ENCODE data around the gene MYZAP.

The MYZAP gene

GRCh38 chr15:57563416-57563815, 28.3 kb upstream of the MYZAP start:
- no peaks in the 10 kb centered on the region for H3K36me3 ChIP-seq (ENCODE audit: insufficient read depth, low read length)
- no peaks in the 10 kb centered on the region for H3K27me3 ChIP-seq (ENCODE audit: control insufficient read depth in 1 of 2, insufficient read depth in 2 of 2, low read length in 2 of 2)
- H3K9ac ChIP-seq (ENCODE audit: low read length) = no peak overlapping the region
- no peak overlapping the region for H3K27ac ChIP-seq (ENCODE audit: low read depth, low read length)
- peaks cover 8% of the 10 kb centered on the region for H3K4me1 ChIP-seq (ENCODE audit: insufficient read depth, low read length)
- no peaks in the 10 kb centered on the region for H3K9me3 ChIP-seq (ENCODE audit: low read length)
- no peak overlapping the region for H3K4me3 ChIP-seq (ENCODE audit: low read depth in 1 of 2, low read length in 2 of 2)

GRCh38 chr15:57565311-57565710, 26.4 kb upstream of the MYZAP start:
- no peak overlapping the region for H3K27ac ChIP-seq (ENCODE audit: low read depth, low read length)
- no peaks in the 10 kb centered on the region for H3K9me3 ChIP-seq (ENCODE audit: low read length)
- H3K36me3 ChIP-seq (ENCODE audit: insufficient read depth, low read length) = no peaks in the 10 kb centered on the region
- no peak overlapping the region for H3K9ac ChIP-seq (ENCODE audit: low read length)
- peaks cover 8% of the 10 kb centered on the region for H3K4me1 ChIP-seq (ENCODE audit: insufficient read depth, low read length)
- H3K4me3 ChIP-seq (ENCODE audit: low read depth in 1 of 2, low read length in 2 of 2) = no peak overlapping the region
- H3K27me3 ChIP-seq (ENCODE audit: control insufficient read depth in 1 of 2, insufficient read depth in 2 of 2, low read length in 2 of 2) = no peaks in the 10 kb centered on the region

GRCh38 chr15:57566834-57567233, 24.9 kb upstream of the MYZAP start:
- Histone ChIP-seq H3K9me3 (ENCODE audit: low read length) (no peaks in the 10 kb centered on the region), H3K36me3 (ENCODE audit: insufficient read depth, low read length) (no peaks in the 10 kb centered on the region), H3K27me3 (ENCODE audit: control insufficient read depth in 1 of 2, insufficient read depth in 2 of 2, low read length in 2 of 2) (no peaks in the 10 kb centered on the region), H3K4me3 (ENCODE audit: low read depth in 1 of 2, low read length in 2 of 2) (no peak overlapping the region), H3K4me1 (ENCODE audit: insufficient read depth, low read length) (peaks cover 5% of the 10 kb centered on the region), H3K27ac (ENCODE audit: low read depth, low read length) (no peak overlapping the region), H3K9ac (ENCODE audit: low read length) (no peak overlapping the region)

- no peaks in the 10 kb centered on the region for H3K36me3 ChIP-seq (ENCODE audit: insufficient read depth, low read length)
- no peak overlapping the region for H3K27ac ChIP-seq (ENCODE audit: low read depth, low read length)
- no peak overlapping the region for H3K4me3 ChIP-seq (ENCODE audit: low read depth in 1 of 2, low read length in 2 of 2)
- no peaks in the 10 kb centered on the region for H3K9me3 ChIP-seq (ENCODE audit: low read length)
- no peak overlapping the region for H3K9ac ChIP-seq (ENCODE audit: low read length)
- no peaks in the 10 kb centered on the region for H3K27me3 ChIP-seq (ENCODE audit: control insufficient read depth in 1 of 2, insufficient read depth in 2 of 2, low read length in 2 of 2)
- H3K4me1 ChIP-seq (ENCODE audit: insufficient read depth, low read length) = peaks cover 5% of the 10 kb centered on the region
Observed at GRCh38 chr15:57567891-57568290, 23.8 kb upstream of the MYZAP start.

- Histone ChIP-seq H3K9me3 (ENCODE audit: low read length) (no peaks in the 10 kb centered on the region), H3K4me3 (ENCODE audit: low read depth in 1 of 2, low read length in 2 of 2) (no peak overlapping the region), H3K27ac (ENCODE audit: low read depth, low read length) (no peak overlapping the region), H3K9ac (ENCODE audit: low read length) (no peak overlapping the region), H3K4me1 (ENCODE audit: insufficient read depth, low read length) (peaks cover 5% of the 10 kb centered on the region), H3K27me3 (ENCODE audit: control insufficient read depth in 1 of 2, insufficient read depth in 2 of 2, low read length in 2 of 2) (no peaks in the 10 kb centered on the region), H3K36me3 (ENCODE audit: insufficient read depth, low read length) (no peaks in the 10 kb centered on the region)
Observed at GRCh38 chr15:57568299-57568698, 23.4 kb upstream of the MYZAP start.

- no peaks in the 10 kb centered on the region for H3K36me3 ChIP-seq (ENCODE audit: insufficient read depth, low read length)
- no peak overlapping the region for H3K27ac ChIP-seq (ENCODE audit: low read depth, low read length)
- peaks cover 5% of the 10 kb centered on the region for H3K4me1 ChIP-seq (ENCODE audit: insufficient read depth, low read length)
- H3K9ac ChIP-seq (ENCODE audit: low read length) = no peak overlapping the region
- H3K4me3 ChIP-seq (ENCODE audit: low read depth in 1 of 2, low read length in 2 of 2) = no peak overlapping the region
- no peaks in the 10 kb centered on the region for H3K9me3 ChIP-seq (ENCODE audit: low read length)
- no peaks in the 10 kb centered on the region for H3K27me3 ChIP-seq (ENCODE audit: control insufficient read depth in 1 of 2, insufficient read depth in 2 of 2, low read length in 2 of 2)
Observed at GRCh38 chr15:57570340-57570739, 21.4 kb upstream of the MYZAP start.

- peaks cover 5% of the 10 kb centered on the region for H3K4me1 ChIP-seq (ENCODE audit: insufficient read depth, low read length)
- no peaks in the 10 kb centered on the region for H3K27me3 ChIP-seq (ENCODE audit: control insufficient read depth in 1 of 2, insufficient read depth in 2 of 2, low read length in 2 of 2)
- H3K27ac ChIP-seq (ENCODE audit: low read depth, low read length) = no peak overlapping the region
- no peak overlapping the region for H3K9ac ChIP-seq (ENCODE audit: low read length)
- H3K4me3 ChIP-seq (ENCODE audit: low read depth in 1 of 2, low read length in 2 of 2) = no peak overlapping the region
- H3K9me3 ChIP-seq (ENCODE audit: low read length) = no peaks in the 10 kb centered on the region
- no peaks in the 10 kb centered on the region for H3K36me3 ChIP-seq (ENCODE audit: insufficient read depth, low read length)
Observed at GRCh38 chr15:57570994-57571393, 20.7 kb upstream of the MYZAP start.

- H3K36me3 ChIP-seq (ENCODE audit: insufficient read depth, low read length) = no peaks in the 10 kb centered on the region
- no peaks in the 10 kb centered on the region for H3K27me3 ChIP-seq (ENCODE audit: control insufficient read depth in 1 of 2, insufficient read depth in 2 of 2, low read length in 2 of 2)
- no peaks in the 10 kb centered on the region for H3K9me3 ChIP-seq (ENCODE audit: low read length)
- H3K4me3 ChIP-seq (ENCODE audit: low read depth in 1 of 2, low read length in 2 of 2) = no peak overlapping the region
- H3K4me1 ChIP-seq (ENCODE audit: insufficient read depth, low read length) = peaks cover 5% of the 10 kb centered on the region
- H3K27ac ChIP-seq (ENCODE audit: low read depth, low read length) = no peak overlapping the region
- H3K9ac ChIP-seq (ENCODE audit: low read length) = no peak overlapping the region
Observed at GRCh38 chr15:57571725-57572124, 20.0 kb upstream of the MYZAP start.

GRCh38 chr15:57572468-57572867, 19.2 kb upstream of the MYZAP start:
- no peaks in the 10 kb centered on the region for H3K27me3 ChIP-seq (ENCODE audit: control insufficient read depth in 1 of 2, insufficient read depth in 2 of 2, low read length in 2 of 2)
- no peak overlapping the region for H3K27ac ChIP-seq (ENCODE audit: low read depth, low read length)
- H3K9ac ChIP-seq (ENCODE audit: low read length) = no peak overlapping the region
- H3K9me3 ChIP-seq (ENCODE audit: low read length) = no peaks in the 10 kb centered on the region
- no peak overlapping the region for H3K4me3 ChIP-seq (ENCODE audit: low read depth in 1 of 2, low read length in 2 of 2)
- H3K36me3 ChIP-seq (ENCODE audit: insufficient read depth, low read length) = no peaks in the 10 kb centered on the region
- no peaks in the 10 kb centered on the region for H3K4me1 ChIP-seq (ENCODE audit: insufficient read depth, low read length)

GRCh38 chr15:57573151-57573550, 18.6 kb upstream of the MYZAP start:
- Histone ChIP-seq H3K9ac (ENCODE audit: low read length) (no peak overlapping the region), H3K36me3 (ENCODE audit: insufficient read depth, low read length) (no peaks in the 10 kb centered on the region), H3K27ac (ENCODE audit: low read depth, low read length) (no peak overlapping the region), H3K9me3 (ENCODE audit: low read length) (no peaks in the 10 kb centered on the region), H3K4me1 (ENCODE audit: insufficient read depth, low read length) (no peaks in the 10 kb centered on the region), H3K4me3 (ENCODE audit: low read depth in 1 of 2, low read length in 2 of 2) (no peak overlapping the region), H3K27me3 (ENCODE audit: control insufficient read depth in 1 of 2, insufficient read depth in 2 of 2, low read length in 2 of 2) (no peaks in the 10 kb centered on the region)

- Histone ChIP-seq H3K9ac (ENCODE audit: low read length) (no peak overlapping the region), H3K27me3 (ENCODE audit: control insufficient read depth in 1 of 2, insufficient read depth in 2 of 2, low read length in 2 of 2) (no peaks in the 10 kb centered on the region), H3K27ac (ENCODE audit: low read depth, low read length) (no peak overlapping the region), H3K4me3 (ENCODE audit: low read depth in 1 of 2, low read length in 2 of 2) (no peak overlapping the region), H3K4me1 (ENCODE audit: insufficient read depth, low read length) (no peaks in the 10 kb centered on the region), H3K36me3 (ENCODE audit: insufficient read depth, low read length) (no peaks in the 10 kb centered on the region), H3K9me3 (ENCODE audit: low read length) (no peaks in the 10 kb centered on the region)
Observed at GRCh38 chr15:57575363-57575762, 16.3 kb upstream of the MYZAP start.

GRCh38 chr15:57578288-57578900, 13.3 kb upstream of the MYZAP start:
- H3K9ac ChIP-seq (ENCODE audit: low read length) = no peak overlapping the region
- H3K4me3 ChIP-seq (ENCODE audit: low read depth in 1 of 2, low read length in 2 of 2) = no peak overlapping the region
- no peaks in the 10 kb centered on the region for H3K4me1 ChIP-seq (ENCODE audit: insufficient read depth, low read length)
- H3K27me3 ChIP-seq (ENCODE audit: control insufficient read depth in 1 of 2, insufficient read depth in 2 of 2, low read length in 2 of 2) = no peaks in the 10 kb centered on the region
- no peaks in the 10 kb centered on the region for H3K9me3 ChIP-seq (ENCODE audit: low read length)
- H3K36me3 ChIP-seq (ENCODE audit: insufficient read depth, low read length) = no peaks in the 10 kb centered on the region
- H3K27ac ChIP-seq (ENCODE audit: low read depth, low read length) = no peak overlapping the region
